Measurements from ENCODE around the gene MYO3B. TPM values are rescaled to one million over a fixed set of nuclear protein-coding genes. Genes with fewer than 3 reads are reported as not detected.

MYO3B gene
- polyA plus RNA-seq, 2 of the 4 experiments (the other 2 are of a cell fraction): 0.01 TPM; not detected in 1

DNA sequence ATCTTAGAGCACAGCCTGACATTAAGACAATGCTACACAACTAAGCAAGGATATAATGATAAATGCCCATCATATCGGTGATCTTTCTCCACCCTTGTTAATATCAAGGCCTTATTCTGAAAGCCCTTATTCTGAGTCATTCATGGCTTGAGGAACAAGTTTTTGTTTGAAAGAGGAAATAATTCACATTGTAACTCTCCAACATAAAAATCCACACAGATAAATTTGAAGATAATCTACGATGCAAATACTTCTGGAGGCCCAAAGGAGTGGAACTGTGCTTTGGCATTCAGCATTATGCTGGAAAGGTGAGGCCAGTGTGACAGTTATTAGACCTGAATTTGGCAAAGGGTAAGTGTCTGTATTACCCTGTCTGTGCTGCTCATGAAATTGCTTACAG, 227.4 kb downstream of the MYO3B start:
- Histone ChIP-seq H3K4me2 (no peak overlapping the region), H3K4me3 (no peak overlapping the region), H3K27ac (no peak overlapping the region), H3K9me3 (no peaks in the 10 kb centered on the region), H3K4me1 (no peaks in the 10 kb centered on the region)
- FAIRE-seq (no peak), DNase-seq (ENCODE audit: low read depth in 1 of 2, low spot score in 1 of 2) (no peak), ATAC-seq (no peak)
- POLR2A ChIA-PET: no interaction called here
- WGBS (ENCODE audit: missing lambda C conversion rate): 31% methylated on average over 2 of the region's 2 CpGs
- CTCF ChIA-PET: interaction anchor here (1.4 kb wide), 1 partner anchor 411 kb away, joined by 4 read pairs; no protein-coding TSS in a partner anchor
- no peak for TF ChIP-seq FOXS1 (CRISPR knock-in tag; IDR thresholded peaks at IDR 0.05)
- TF ChIP-seq BHLHE40 (IDR thresholded peaks at IDR 0.05; ENCODE audit: low read depth, low read length): no peak
- no peak for TF ChIP-seq HOXB5 (CRISPR knock-in tag; IDR thresholded peaks at IDR 0.05)
- no peak for TF ChIP-seq GATA3 (IDR thresholded peaks at IDR 0.05; ENCODE audit: borderline replicate concordance)
- TF ChIP-seq, protein P1, sequence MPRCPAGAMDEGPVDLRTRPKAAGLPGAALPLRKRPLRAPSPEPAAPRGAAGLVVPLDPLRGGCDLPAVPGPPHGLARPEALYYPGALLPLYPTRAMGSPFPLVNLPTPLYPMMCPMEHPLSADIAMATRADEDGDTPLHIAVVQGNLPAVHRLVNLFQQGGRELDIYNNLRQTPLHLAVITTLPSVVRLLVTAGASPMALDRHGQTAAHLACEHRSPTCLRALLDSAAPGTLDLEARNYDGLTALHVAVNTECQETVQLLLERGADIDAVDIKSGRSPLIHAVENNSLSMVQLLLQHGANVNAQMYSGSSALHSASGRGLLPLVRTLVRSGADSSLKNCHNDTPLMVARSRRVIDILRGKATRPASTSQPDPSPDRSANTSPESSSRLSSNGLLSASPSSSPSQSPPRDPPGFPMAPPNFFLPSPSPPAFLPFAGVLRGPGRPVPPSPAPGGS (IDR thresholded peaks at IDR 0.05): no peak
- no peak for TF ChIP-seq RARB (CRISPR knock-in tag; IDR thresholded peaks at IDR 0.05)
- TF ChIP-seq FOSL2 (IDR thresholded peaks at IDR 0.05): no peak
- no peak for TF ChIP-seq FOSL2 (CRISPR knock-in tag; IDR thresholded peaks at IDR 0.05)
- no peak for TF ChIP-seq PHF8 (IDR thresholded peaks at IDR 0.05; ENCODE audit: borderline replicate concordance, low read depth)
- no peak for TF ChIP-seq TP53 (CRISPR knock-in tag; IDR thresholded peaks at IDR 0.05)

DNA sequence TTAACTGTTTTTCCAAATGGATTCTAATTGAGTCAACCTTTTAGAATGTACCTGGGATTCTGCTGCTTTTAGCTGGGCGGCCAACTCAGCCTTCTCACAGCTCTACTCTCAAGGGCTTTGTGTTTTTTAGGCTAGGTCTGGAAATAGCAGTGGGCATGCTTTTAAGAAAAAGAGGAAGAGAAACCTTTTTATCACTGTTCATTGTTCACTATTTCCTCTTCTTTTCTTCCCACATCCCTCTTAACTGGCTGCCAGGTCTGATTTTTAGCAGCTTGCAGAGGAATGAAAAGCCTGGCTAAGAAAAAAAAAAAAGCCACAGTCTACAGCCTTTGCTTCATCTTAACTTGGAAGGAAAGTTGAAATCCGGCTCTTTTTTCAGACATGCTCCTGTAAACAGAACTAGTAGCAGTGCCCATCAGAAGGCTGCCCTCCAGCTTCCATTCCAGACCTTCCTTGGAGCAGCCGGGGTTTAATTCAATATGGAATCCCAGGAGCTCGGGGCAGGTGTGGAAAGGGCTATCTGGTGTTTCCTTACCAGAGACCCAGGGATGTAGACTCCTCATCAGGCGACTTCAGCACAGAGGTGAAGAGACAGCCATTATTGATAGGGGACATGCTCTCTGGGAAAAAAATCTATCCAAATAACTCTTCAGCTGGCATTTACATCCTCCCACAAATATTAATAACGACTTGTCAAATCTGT, 230.7 kb downstream of the MYO3B start:
- ATAC-seq (peak in 1 of 2 experiments; percentile 50; a peak in 2 of 6 replicates), DNase-seq (ENCODE audit: low read depth in 1 of 2, low spot score in 1 of 2) (no peak), FAIRE-seq (no peak)
- H3K9me3 ChIP-seq: no peaks in the 10 kb centered on the region
- H3K27ac ChIP-seq: no peak overlapping the region
- TF ChIP-seq JUN (IDR thresholded peaks at IDR 0.05) (no peak), FOSB (CRISPR knock-in tag; IDR thresholded peaks at IDR 0.05) (no peak), TFCP2L1 (CRISPR knock-in tag; IDR thresholded peaks at IDR 0.05) (no peak), ZSCAN20 (CRISPR knock-in tag; IDR thresholded peaks at IDR 0.05) (no peak), ZNF302 (CRISPR knock-in tag; IDR thresholded peaks at IDR 0.05) (no peak), EHMT2 (IDR thresholded peaks at IDR 0.05; ENCODE audit: low read depth) (no peak), SMC3 (IDR thresholded peaks at IDR 0.05) (no peak), ZFP36 (IDR thresholded peaks at IDR 0.05; ENCODE audit: borderline replicate concordance, partially characterized antibody) (no peak), NPAS2 (CRISPR knock-in tag; IDR thresholded peaks at IDR 0.05; ENCODE audit: borderline replicate concordance) (no peak), NFE2L2 (conservative IDR thresholded peaks at IDR 0.05; ENCODE audit: low read length) (no peak), HOXB5 (CRISPR knock-in tag; IDR thresholded peaks at IDR 0.05) (no peak), HOXA7 (CRISPR knock-in tag; IDR thresholded peaks at IDR 0.05) (no peak)
- TF ChIP-seq, protein P2, sequence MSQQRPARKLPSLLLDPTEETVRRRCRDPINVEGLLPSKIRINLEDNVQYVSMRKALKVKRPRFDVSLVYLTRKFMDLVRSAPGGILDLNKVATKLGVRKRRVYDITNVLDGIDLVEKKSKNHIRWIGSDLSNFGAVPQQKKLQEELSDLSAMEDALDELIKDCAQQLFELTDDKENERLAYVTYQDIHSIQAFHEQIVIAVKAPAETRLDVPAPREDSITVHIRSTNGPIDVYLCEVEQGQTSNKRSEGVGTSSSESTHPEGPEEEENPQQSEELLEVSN (IDR thresholded peaks at IDR 0.05; ENCODE audit: borderline replicate concordance, low read depth): no peak
- peak overlapping the region; percentile 47 for H3K4me2 ChIP-seq
- ChIA-PET CTCF (interaction anchor here (0.6 to 6.1 kb wide), 40 partner anchors 9 to 1299 kb away, joined by 3 to 64 read pairs (median 5); partner anchors contain the start of gene GAD1), POLR2A (no interaction called here)
- 19% methylated on average over 6 of the region's 6 CpGs for WGBS (ENCODE audit: missing lambda C conversion rate)
- H3K4me1 ChIP-seq: no peaks in the 10 kb centered on the region
- no peak overlapping the region for H3K4me3 ChIP-seq

DNA sequence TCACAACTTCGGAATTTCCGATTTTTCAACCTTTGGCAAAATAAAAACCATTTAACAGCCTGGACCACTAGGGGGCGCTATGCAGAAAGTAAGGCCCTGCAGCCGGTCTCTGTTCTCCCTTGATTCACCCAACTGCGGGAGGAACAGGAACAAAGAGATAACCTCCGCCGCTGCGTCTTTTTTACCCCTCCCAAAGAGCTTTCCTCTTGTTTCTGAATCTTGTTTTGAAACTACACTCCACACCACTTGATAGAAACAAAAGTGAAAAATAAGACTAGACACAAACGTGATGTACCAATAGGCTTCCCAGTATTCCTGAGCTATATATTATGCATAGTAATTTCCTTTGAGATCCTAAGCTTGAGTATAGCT, 231.2 kb downstream of the MYO3B start:
- ChIA-PET POLR2A (no interaction called here), CTCF (interaction anchor here (0.5 to 6.1 kb wide), 49 partner anchors 8 to 1299 kb away, joined by 3 to 64 read pairs (median 4); partner anchors contain the start of genes GAD1 and SP5)
- Histone ChIP-seq H3K4me1 (no peaks in the 10 kb centered on the region), H3K27ac (no peak overlapping the region), H3K4me3 (no peak overlapping the region; the same call in 2 of the 3 replicates), H3K9me3 (no peaks in the 10 kb centered on the region), H3K4me2 (peak overlapping the region; percentile 47)
- FAIRE-seq (no peak), ATAC-seq (peak; percentile 47 to 74; a peak in 3 of 6 replicates), DNase-seq (ENCODE audit: low read depth in 1 of 2, low spot score in 1 of 2) (peak in 1 of 2 experiments; percentile 61)
- WGBS (ENCODE audit: missing lambda C conversion rate): 5% methylated on average over 9 of the region's 9 CpGs
- TF ChIP-seq, protein P3, sequence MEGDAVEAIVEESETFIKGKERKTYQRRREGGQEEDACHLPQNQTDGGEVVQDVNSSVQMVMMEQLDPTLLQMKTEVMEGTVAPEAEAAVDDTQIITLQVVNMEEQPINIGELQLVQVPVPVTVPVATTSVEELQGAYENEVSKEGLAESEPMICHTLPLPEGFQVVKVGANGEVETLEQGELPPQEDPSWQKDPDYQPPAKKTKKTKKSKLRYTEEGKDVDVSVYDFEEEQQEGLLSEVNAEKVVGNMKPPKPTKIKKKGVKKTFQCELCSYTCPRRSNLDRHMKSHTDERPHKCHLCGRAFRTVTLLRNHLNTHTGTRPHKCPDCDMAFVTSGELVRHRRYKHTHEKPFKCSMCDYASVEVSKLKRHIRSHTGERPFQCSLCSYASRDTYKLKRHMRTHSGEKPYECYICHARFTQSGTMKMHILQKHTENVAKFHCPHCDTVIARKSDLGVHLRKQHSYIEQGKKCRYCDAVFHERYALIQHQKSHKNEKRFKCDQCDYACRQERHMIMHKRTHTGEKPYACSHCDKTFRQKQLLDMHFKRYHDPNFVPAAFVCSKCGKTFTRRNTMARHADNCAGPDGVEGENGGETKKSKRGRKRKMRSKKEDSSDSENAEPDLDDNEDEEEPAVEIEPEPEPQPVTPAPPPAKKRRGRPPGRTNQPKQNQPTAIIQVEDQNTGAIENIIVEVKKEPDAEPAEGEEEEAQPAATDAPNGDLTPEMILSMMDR (IDR thresholded peaks at IDR 0.05): peak; percentile 79
- peak; percentile 68 for TF ChIP-seq SMC3 (IDR thresholded peaks at IDR 0.05)
- TF ChIP-seq RAD21 (conservative IDR thresholded peaks at IDR 0.05 in 1 of 2, IDR thresholded peaks at IDR 0.05 in 1 of 2): peak; percentile 50 to 58
- no peak for TF ChIP-seq JUNB (IDR thresholded peaks at IDR 0.05)
